HepG2 (cell line): Measurements from ENCODE around the gene ZBTB22. TPM values are rescaled to one million over a fixed set of nuclear protein-coding genes. Genes with fewer than 3 reads are reported as not detected.

ENCODE experiments used
- ATAD3A ChIP-seq: sonication (generic); formaldehyde crosslinking; IDR thresholded peaks from 2 replicates; pipeline ENCODE4 v1.4.0; 2020; ENCODE audit warnings: missing genetic modification reagents
- ATRX ChIP-seq: sonication (generic); formaldehyde crosslinking; IDR thresholded peaks from 2 replicates; pipeline ENCODE4 v1.4.0; 2020; ENCODE audit warnings: missing genetic modification reagents, borderline replicate concordance
- HNRNPK ChIP-seq: fragments of 200-400 bp; formaldehyde crosslinking; IDR thresholded peaks from 2 replicates; pipeline ENCODE4 v1.6.1; 2018; ENCODE audit warnings: low read length, low read depth, moderate library complexity, mild to moderate bottlenecking; ENCODE audit not compliant: poor library complexity, severe bottlenecking
- HNRNPUL1 ChIP-seq: fragments of 200-400 bp; formaldehyde crosslinking; IDR thresholded peaks from 2 replicates; pipeline ENCODE4 v1.6.1; 2017; ENCODE audit warnings: low read depth, mild to moderate bottlenecking, low read length, moderate library complexity
- KAT7 ChIP-seq: IDR thresholded peaks from 2 replicates; pipeline ENCODE4 v1.6.1; 2018; ENCODE audit warnings: borderline replicate concordance, missing compliant biosample characterization
- KDM6A ChIP-seq: IDR thresholded peaks from 2 replicates; pipeline ENCODE4 v1.6.1; 2016; ENCODE audit warnings: low read depth
- MAZ ChIP-seq, 2 experiments: sonication (generic) in 1 of 2; formaldehyde crosslinking in 1 of 2; IDR thresholded peaks; 2 replicates each; pipeline versions ENCODE4 v1.5.0 to v1.6.1; 2012 to 2020; ENCODE audit warnings: low read depth in 2 of 2, mild to moderate bottlenecking in 2 of 2, borderline replicate concordance in 1 of 2, improper control_type of control experiment in 1 of 2, low read length in 1 of 2, missing genetic modification reagents in 1 of 2, moderate library complexity in 1 of 2
- NFRKB ChIP-seq: fragments of 450-650 bp; IDR thresholded peaks from 2 replicates; pipeline ENCODE4 v1.6.1; 2017
- PCBP1 ChIP-seq: fragments of 200-400 bp; formaldehyde crosslinking; IDR thresholded peaks from 2 replicates; pipeline ENCODE4 v1.6.1; 2017; ENCODE audit warnings: mild to moderate bottlenecking, low read depth, low read length, borderline replicate concordance
- RFX5 ChIP-seq: IDR thresholded peaks from 2 replicates; pipeline ENCODE4 v1.6.1; 2011; ENCODE audit warnings: low read depth, low read length, improper control_type of control experiment
- STAG1 ChIP-seq: sonication (generic); formaldehyde crosslinking; IDR thresholded peaks from 2 replicates; pipeline ENCODE4 v1.4.0; 2020; ENCODE audit warnings: missing genetic modification reagents
- ZBTB8A ChIP-seq: sonication (generic); formaldehyde crosslinking; IDR thresholded peaks from 2 replicates; pipeline ENCODE4 v1.4.0; 2020; ENCODE audit warnings: mild to moderate bottlenecking, low read depth, missing genetic modification reagents, borderline replicate concordance
- ZMYM4 ChIP-seq: sonication (generic); formaldehyde crosslinking; IDR thresholded peaks from 2 replicates; pipeline ENCODE4 v1.8.1; 2023; ENCODE audit warnings: mild to moderate bottlenecking, missing genetic modification reagents
- ZNF121 ChIP-seq: sonication (generic); formaldehyde crosslinking; IDR thresholded peaks from 2 replicates; pipeline ENCODE4 v1.5.0; 2020; ENCODE audit warnings: mild to moderate bottlenecking, missing genetic modification reagents
- ZNF3 ChIP-seq: IDR thresholded peaks from 2 replicates; pipeline ENCODE4 v1.7.0; 2017; ENCODE audit warnings: inconsistent platforms
- ZNF350 ChIP-seq: sonication (generic); formaldehyde crosslinking; IDR thresholded peaks from 2 replicates; pipeline ENCODE4 v1.4.0; 2020; ENCODE audit warnings: mild to moderate bottlenecking, low read depth, missing genetic modification reagents, borderline replicate concordance
- ZNF446 ChIP-seq: sonication (generic); formaldehyde crosslinking; IDR thresholded peaks from 2 replicates; pipeline ENCODE4 v1.5.0; 2020; ENCODE audit warnings: mild to moderate bottlenecking, missing genetic modification reagents
- ZNF451 ChIP-seq: sonication (generic); formaldehyde crosslinking; IDR thresholded peaks from 2 replicates; pipeline ENCODE4 v1.5.0; 2020; ENCODE audit warnings: mild to moderate bottlenecking, missing genetic modification reagents
- ZNF564 ChIP-seq: sonication (generic); formaldehyde crosslinking; IDR thresholded peaks from 2 replicates; pipeline ENCODE4 v1.8.1; 2023; ENCODE audit warnings: mild to moderate bottlenecking, missing genetic modification reagents
- ZNF713 ChIP-seq: sonication (generic); formaldehyde crosslinking; IDR thresholded peaks from 2 replicates; pipeline ENCODE4 v1.4.0; 2020; ENCODE audit warnings: mild to moderate bottlenecking, missing genetic modification reagents
- polyA plus RNA-seq, 8 experiments: library from polyadenylated mRNA; depleted of rRNA in 3 of 8; stranded (reverse) in 7 of 8; unstranded in 1 of 8; fragments of >200 nt; fragmentation: Illumina TruSeq in 4 of 8; extraction: Trizol in 4 of 8; gene quantifications; 2 replicates each; pipeline versions ENCODE4 v1.2.1 to v1.2.3, GENCODE V29; 2011 to 2016; ENCODE audit warnings: low read depth in 4 of 8, missing spikeins in 1 of 8, mixed read lengths in 1 of 8; ENCODE audit not compliant: insufficient read depth in 1 of 8
- total RNA-seq, 5 experiments: library from RNA; depleted of rRNA; stranded (reverse); fragments of >200 nt; fragmentation: Illumina TruSeq; extraction: Trizol; gene quantifications; 2 replicates each; pipeline ENCODE4 v1.2.3, GENCODE V29; 2016; ENCODE audit warnings: low read depth in 1 of 5
- TF ChIP-seq, protein P1 (sequence below): sonication (generic); formaldehyde crosslinking; IDR thresholded peaks from 2 replicates; pipeline ENCODE4 v1.8.1; 2023; ENCODE audit warnings: mild to moderate bottlenecking, missing genetic modification reagents
- TF ChIP-seq, protein P2 (sequence below): sonication (generic); formaldehyde crosslinking; IDR thresholded peaks from 2 replicates; pipeline ENCODE4 v1.5.0; 2020; ENCODE audit warnings: missing genetic modification reagents
- TF ChIP-seq, protein P3 (sequence below): sonication (generic); formaldehyde crosslinking; IDR thresholded peaks from 2 replicates; pipeline ENCODE4 v1.5.0; 2020; ENCODE audit warnings: mild to moderate bottlenecking, low read depth, missing genetic modification reagents, borderline replicate concordance
- TF ChIP-seq, protein P4 (sequence below): sonication (generic); formaldehyde crosslinking; IDR thresholded peaks from 2 replicates; pipeline ENCODE4 v1.4.0; 2020; ENCODE audit warnings: missing genetic modification reagents
- TF ChIP-seq, protein P5 (sequence below): IDR thresholded peaks from 2 replicates; pipeline ENCODE4 v1.6.1; 2016; ENCODE audit warnings: mild to moderate bottlenecking

ZBTB22 gene
- total and polyA plus RNA-seq, 2 of the 13 experiments (the other 11 are each of a cell fraction or from before 2014, with no cell fraction given), result 8.0 to 10.6 TPM

DNA sequence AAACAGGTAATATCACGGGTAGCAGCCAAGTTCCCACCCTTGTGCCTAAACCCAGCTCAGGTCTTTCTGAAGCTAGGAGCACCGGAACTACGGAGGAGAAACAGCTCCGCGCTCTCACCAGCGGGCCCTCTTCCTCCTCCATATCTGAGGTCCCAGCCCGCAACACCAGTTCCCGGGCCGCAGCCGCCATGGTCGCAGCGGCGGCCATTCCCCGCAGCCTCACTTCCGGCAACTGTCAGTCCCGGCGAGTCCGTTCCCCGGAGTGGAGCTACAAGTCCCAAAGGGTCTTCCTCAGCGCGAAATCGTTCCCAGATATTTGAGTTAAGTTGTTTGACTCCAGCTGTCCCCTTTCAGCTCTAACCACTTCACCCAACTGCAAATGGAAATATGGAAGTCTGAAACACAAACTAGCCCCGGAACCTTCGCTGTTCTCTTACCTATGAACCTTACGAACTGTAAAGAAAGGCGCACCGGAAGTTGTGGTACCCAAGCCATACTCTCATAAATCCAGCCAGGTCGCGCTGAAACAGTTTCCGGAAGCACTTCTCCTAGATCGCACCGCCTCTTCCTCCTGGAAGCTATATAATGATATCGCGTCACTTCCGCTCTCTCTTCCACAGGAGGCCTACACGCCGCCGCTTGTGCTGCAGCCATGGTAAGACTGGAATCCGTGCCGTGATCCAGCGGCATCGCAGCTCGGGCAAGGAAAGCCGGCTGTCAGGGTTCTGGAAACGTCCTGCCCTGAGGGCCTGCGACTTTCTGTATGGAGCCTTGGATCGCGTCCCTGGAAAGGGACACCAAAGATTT is 45.9 kb downstream of the ZBTB22 start, which contains the start of the genes RPS18 and VPS52 (continued):
- peak; percentile 96 for TF ChIP-seq ZNF350 (CRISPR knock-in tag)
- TF ChIP-seq ATAD3A (CRISPR knock-in tag), result peak; percentile 86
- no peak for TF ChIP-seq HNRNPUL1
- TF ChIP-seq PCBP1, result 0 out of 2 replicates have a peak, but pooled peaks have one; percentile 19
- TF ChIP-seq STAG1, result peak; percentile 4; the same call in 1 of the 2 replicates
- TF ChIP-seq MAZ (IDR thresholded peaks at IDR 0.05; ENCODE audit: borderline replicate concordance, low read depth, low read length), result peak; percentile 63; the same call in 1 of the 2 replicates
- no peak; the same call in 1 of the 2 replicates for TF ChIP-seq MAZ (CRISPR knock-in tag; IDR thresholded peaks at IDR 0.05; ENCODE audit: low read depth)
- TF ChIP-seq, protein P1, sequence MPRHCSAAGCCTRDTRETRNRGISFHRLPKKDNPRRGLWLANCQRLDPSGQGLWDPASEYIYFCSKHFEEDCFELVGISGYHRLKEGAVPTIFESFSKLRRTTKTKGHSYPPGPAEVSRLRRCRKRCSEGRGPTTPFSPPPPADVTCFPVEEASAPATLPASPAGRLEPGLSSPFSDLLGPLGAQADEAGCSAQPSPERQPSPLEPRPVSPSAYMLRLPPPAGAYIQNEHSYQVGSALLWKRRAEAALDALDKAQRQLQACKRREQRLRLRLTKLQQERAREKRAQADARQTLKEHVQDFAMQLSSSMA, result peak; percentile 76; the same call in 1 of the 2 replicates
- TF ChIP-seq, protein P2, sequence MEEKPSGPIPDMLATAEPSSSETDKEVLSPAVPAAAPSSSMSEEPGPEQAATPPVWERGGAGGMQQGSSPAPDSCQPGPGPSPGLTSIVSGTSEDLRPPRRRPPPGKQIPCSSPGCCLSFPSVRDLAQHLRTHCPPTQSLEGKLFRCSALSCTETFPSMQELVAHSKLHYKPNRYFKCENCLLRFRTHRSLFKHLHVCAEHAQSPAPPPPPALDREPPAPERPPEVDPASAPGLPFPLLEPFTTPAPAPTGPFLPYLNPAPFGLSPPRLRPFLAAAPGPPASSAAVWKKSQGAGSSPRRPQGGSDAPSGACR (CRISPR knock-in tag), result peak; percentile 16; the same call in 1 of the 2 replicates
- no peak for TF ChIP-seq KDM6A (CRISPR knock-in tag)
- TF ChIP-seq ZNF446 (CRISPR knock-in tag), result peak; percentile 65
- peak; percentile 64; the same call in 1 of the 2 replicates for TF ChIP-seq RFX5
- TF ChIP-seq, protein P3, sequence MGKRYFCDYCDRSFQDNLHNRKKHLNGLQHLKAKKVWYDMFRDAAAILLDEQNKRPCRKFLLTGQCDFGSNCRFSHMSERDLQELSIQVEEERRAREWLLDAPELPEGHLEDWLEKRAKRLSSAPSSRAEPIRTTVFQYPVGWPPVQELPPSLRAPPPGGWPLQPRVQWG (CRISPR knock-in tag), result no peak
- TF ChIP-seq ZMYM4 (CRISPR knock-in tag), result peak; percentile 81
- TF ChIP-seq ZNF451 (CRISPR knock-in tag), result no peak
- peak; percentile 93 for TF ChIP-seq ZBTB8A
- TF ChIP-seq, protein P4, sequence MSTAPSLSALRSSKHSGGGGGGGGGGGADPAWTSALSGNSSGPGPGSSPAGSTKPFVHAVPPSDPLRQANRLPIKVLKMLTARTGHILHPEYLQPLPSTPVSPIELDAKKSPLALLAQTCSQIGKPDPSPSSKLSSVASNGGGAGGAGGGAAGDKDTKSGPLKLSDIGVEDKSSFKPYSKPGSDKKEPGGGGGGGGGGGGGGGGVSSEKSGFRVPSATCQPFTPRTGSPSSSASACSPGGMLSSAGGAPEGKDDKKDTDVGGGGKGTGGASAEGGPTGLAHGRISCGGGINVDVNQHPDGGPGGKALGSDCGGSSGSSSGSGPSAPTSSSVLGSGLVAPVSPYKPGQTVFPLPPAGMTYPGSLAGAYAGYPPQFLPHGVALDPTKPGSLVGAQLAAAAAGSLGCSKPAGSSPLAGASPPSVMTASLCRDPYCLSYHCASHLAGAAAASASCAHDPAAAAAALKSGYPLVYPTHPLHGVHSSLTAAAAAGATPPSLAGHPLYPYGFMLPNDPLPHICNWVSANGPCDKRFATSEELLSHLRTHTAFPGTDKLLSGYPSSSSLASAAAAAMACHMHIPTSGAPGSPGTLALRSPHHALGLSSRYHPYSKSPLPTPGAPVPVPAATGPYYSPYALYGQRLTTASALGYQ (CRISPR knock-in tag), result 0 out of 2 replicates have a peak, but pooled peaks have one; percentile 24
- TF ChIP-seq ATRX (CRISPR knock-in tag), result 0 out of 2 replicates have a peak, but pooled peaks have one; percentile 53
- TF ChIP-seq, protein P5, sequence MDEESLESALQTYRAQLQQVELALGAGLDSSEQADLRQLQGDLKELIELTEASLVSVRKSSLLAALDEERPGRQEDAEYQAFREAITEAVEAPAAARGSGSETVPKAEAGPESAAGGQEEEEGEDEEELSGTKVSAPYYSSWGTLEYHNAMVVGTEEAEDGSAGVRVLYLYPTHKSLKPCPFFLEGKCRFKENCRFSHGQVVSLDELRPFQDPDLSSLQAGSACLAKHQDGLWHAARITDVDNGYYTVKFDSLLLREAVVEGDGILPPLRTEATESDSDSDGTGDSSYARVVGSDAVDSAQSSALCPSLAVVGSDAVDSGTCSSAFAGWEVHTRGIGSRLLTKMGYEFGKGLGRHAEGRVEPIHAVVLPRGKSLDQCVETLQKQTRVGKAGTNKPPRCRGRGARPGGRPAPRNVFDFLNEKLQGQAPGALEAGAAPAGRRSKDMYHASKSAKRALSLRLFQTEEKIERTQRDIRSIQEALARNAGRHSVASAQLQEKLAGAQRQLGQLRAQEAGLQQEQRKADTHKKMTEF (CRISPR knock-in tag), result peak; percentile 94
- peak; percentile 96 for TF ChIP-seq NFRKB
- no peak for TF ChIP-seq HNRNPK
- TF ChIP-seq KAT7 (CRISPR knock-in tag), result peak; percentile 78
- peak; percentile 28; the same call in 1 of the 2 replicates for TF ChIP-seq ZNF121 (CRISPR knock-in tag)
- TF ChIP-seq ZNF3 (CRISPR knock-in tag), result no peak
- TF ChIP-seq ZNF564 (CRISPR knock-in tag), result peak; percentile 84
- peak; percentile 92 for TF ChIP-seq ZNF713
